NCI-H2081 treated with DMSO at 0.1 percent for 48 hours (cell line): ENCODE results near the gene SLC36A3.
A peak's percentile ranks its signal among the peaks of the same experiment; 100 is the strongest.
"Not testable (repeated sequence)": the region's sequence is repeated elsewhere in the genome, so short reads cannot be mapped to it uniquely, and the experiment has no call there.

Source experiments
- DNase-seq: peaks from one replicate; lab custom pipeline; 2025; lab: John Stamatoyannopoulos, UW

The SLC36A3 gene

GRCh38 chr5:151258816-151259215 lies 44.8 kb downstream of the SLC36A3 start:
- DNase-seq, result no peak

GRCh38 chr5:151258201-151258611 lies 45.4 kb downstream of the SLC36A3 start:
- DNase-seq, result no peak

GRCh38 chr5:151257731-151258181 lies 45.8 kb downstream of the SLC36A3 start:
- no peak for DNase-seq

- DNase-seq, result no peak
Observed at GRCh38 chr5:151255621-151256286, 47.8 kb downstream of the SLC36A3 start.

- not testable (repeated sequence) for DNase-seq
Observed at GRCh38 chr5:151254990-151255389, 48.6 kb downstream of the SLC36A3 start.

- DNase-seq, result no peak
Observed at GRCh38 chr5:151254556-151254955, 49.0 kb downstream of the SLC36A3 start.

- no peak for DNase-seq
Observed at GRCh38 chr5:151253605-151253950, 50.0 kb downstream of the SLC36A3 start.

GRCh38 chr5:151252762-151253604 lies 50.6 kb downstream of the SLC36A3 start, which contains the start of gene GM2A:
Gene GM2A (plus strand): TSS chr5:151253185. CDS start chr5:151253217, 32 bp downstream.
- peak; percentile 84 for DNase-seq

GRCh38 chr5:151251621-151252020 lies 51.9 kb downstream of the SLC36A3 start:
- DNase-seq, result no peak

GRCh38 chr5:151251001-151251551 lies 52.5 kb downstream of the SLC36A3 start:
- no peak for DNase-seq

- DNase-seq, result no peak
Observed at GRCh38 chr5:151250346-151251000, 53.1 kb downstream of the SLC36A3 start.

GRCh38 chr5:151249281-151249680 lies 54.3 kb downstream of the SLC36A3 start:
- no peak for DNase-seq

GRCh38 chr5:151248651-151249050 lies 54.9 kb downstream of the SLC36A3 start:
- no peak for DNase-seq

GRCh38 chr5:151245680-151246219 lies 57.8 kb downstream of the SLC36A3 start:
- no peak for DNase-seq

GRCh38 chr5:151244206-151244605 lies 59.4 kb downstream of the SLC36A3 start:
- DNase-seq, result no peak

- no peak for DNase-seq
Observed at GRCh38 chr5:151243564-151243963, 60.0 kb downstream of the SLC36A3 start.

- DNase-seq, result no peak
Observed at GRCh38 chr5:151243127-151243526, 60.4 kb downstream of the SLC36A3 start.

GRCh38 chr5:151240924-151241635 lies 62.5 kb downstream of the SLC36A3 start:
- no peak for DNase-seq

GRCh38 chr5:151240268-151240835 lies 63.2 kb downstream of the SLC36A3 start:
- not testable (repeated sequence) for DNase-seq

- no peak for DNase-seq
Observed at GRCh38 chr5:151239237-151239861, 64.2 kb downstream of the SLC36A3 start.

- DNase-seq, result no peak
Observed at GRCh38 chr5:151238303-151238741, 65.2 kb downstream of the SLC36A3 start.
